ENCODE results near the gene ITGB4.
A peak's percentile ranks its signal among the peaks of the same experiment; 100 is the strongest.

ITGB4 gene

GRCh38 chr17:75681289-75681688, 40.0 kb upstream of the ITGB4 start:
- Mint-ChIP-seq H3K36me3 (ENCODE audit: low read depth) (peaks cover 38% of the 10 kb centered on the region), H3K27me3 (ENCODE audit: low read depth, poor library complexity) (no peaks in the 10 kb centered on the region), H3K4me1 (no peaks in the 10 kb centered on the region), H3K4me3 (no peak overlapping the region), H3K27ac (no peak overlapping the region), H3K9me3 (no peaks in the 10 kb centered on the region)
- no peak for TF ChIP-seq CTCF (IDR thresholded peaks at IDR 0.05)
- no peak for DNase-seq

GRCh38 chr17:75683583-75683982, 37.7 kb upstream of the ITGB4 start:
- no peaks in the 10 kb centered on the region for H3K9me3 Mint-ChIP-seq
- no peaks in the 10 kb centered on the region for H3K4me1 Mint-ChIP-seq
- DNase-seq: no peak
- H3K36me3 Mint-ChIP-seq (ENCODE audit: low read depth): peaks cover 39% of the 10 kb centered on the region
- H3K27me3 Mint-ChIP-seq (ENCODE audit: low read depth, poor library complexity): no peaks in the 10 kb centered on the region
- no peak overlapping the region for H3K4me3 Mint-ChIP-seq
- TF ChIP-seq CTCF (IDR thresholded peaks at IDR 0.05): no peak
- no peak overlapping the region for H3K27ac Mint-ChIP-seq

- no peak overlapping the region for H3K4me3 Mint-ChIP-seq
- no peaks in the 10 kb centered on the region for H3K27me3 Mint-ChIP-seq (ENCODE audit: low read depth, poor library complexity)
- H3K9me3 Mint-ChIP-seq: no peaks in the 10 kb centered on the region
- no peak for TF ChIP-seq CTCF (IDR thresholded peaks at IDR 0.05)
- no peak overlapping the region for H3K27ac Mint-ChIP-seq
- no peaks in the 10 kb centered on the region for H3K4me1 Mint-ChIP-seq
- H3K36me3 Mint-ChIP-seq (ENCODE audit: low read depth): peaks cover 37% of the 10 kb centered on the region
- DNase-seq: no peak
Measured at GRCh38 chr17:75684249-75684648, 37.0 kb upstream of the ITGB4 start.

- H3K9me3 Mint-ChIP-seq: no peaks in the 10 kb centered on the region
- H3K27me3 Mint-ChIP-seq (ENCODE audit: low read depth, poor library complexity): no peaks in the 10 kb centered on the region
- peaks cover 33% of the 10 kb centered on the region for H3K36me3 Mint-ChIP-seq (ENCODE audit: low read depth)
- peak overlapping the region; percentile 68 for H3K27ac Mint-ChIP-seq
- H3K4me1 Mint-ChIP-seq: no peaks in the 10 kb centered on the region
- no peak for DNase-seq
- H3K4me3 Mint-ChIP-seq: no peak overlapping the region
- TF ChIP-seq CTCF (IDR thresholded peaks at IDR 0.05): no peak
Measured at GRCh38 chr17:75684924-75685323, 36.3 kb upstream of the ITGB4 start.

- Mint-ChIP-seq H3K9me3 (no peaks in the 10 kb centered on the region), H3K27me3 (ENCODE audit: low read depth, poor library complexity) (no peaks in the 10 kb centered on the region), H3K4me3 (no peak overlapping the region), H3K27ac (peak overlapping the region; percentile 68), H3K4me1 (peaks cover 2% of the 10 kb centered on the region), H3K36me3 (ENCODE audit: low read depth) (peaks cover 29% of the 10 kb centered on the region)
- TF ChIP-seq CTCF (IDR thresholded peaks at IDR 0.05): no peak
- no peak for DNase-seq
Measured at GRCh38 chr17:75685499-75685898, 35.8 kb upstream of the ITGB4 start.

- DNase-seq: no peak
- Mint-ChIP-seq H3K4me1 (peaks cover 19% of the 10 kb centered on the region), H3K36me3 (ENCODE audit: low read depth) (peaks cover 26% of the 10 kb centered on the region), H3K27ac (no peak overlapping the region), H3K4me3 (no peak overlapping the region), H3K9me3 (no peaks in the 10 kb centered on the region), H3K27me3 (ENCODE audit: low read depth, poor library complexity) (no peaks in the 10 kb centered on the region)
- no peak for TF ChIP-seq CTCF (IDR thresholded peaks at IDR 0.05)
Measured at GRCh38 chr17:75688209-75688825, 32.9 kb upstream of the ITGB4 start.
